ENCODE data around the gene CYP2J2.
A peak's percentile ranks its signal among the peaks of the same experiment; 100 is the strongest.
"Not testable (repeated sequence)": the region's sequence is repeated elsewhere in the genome, so short reads cannot be mapped to it uniquely, and the experiment has no call there.

Gene CYP2J2

GRCh38 chr1:59939393-59939792, 12.8 kb upstream of the CYP2J2 start:
- Mint-ChIP-seq H3K4me1 (ENCODE audit: low read depth) (no peaks in the 10 kb centered on the region), H3K27ac (no peak overlapping the region), H3K9me3 (peaks cover 11% of the 10 kb centered on the region), H3K27me3 (peaks cover 16% of the 10 kb centered on the region), H3K36me3 (ENCODE audit: low read depth) (no peaks in the 10 kb centered on the region), H3K4me3 (no peak overlapping the region)

GRCh38 chr1:59937636-59938210, 11.2 kb upstream of the CYP2J2 start:
- no peaks in the 10 kb centered on the region for H3K36me3 Mint-ChIP-seq (ENCODE audit: low read depth)
- no peak overlapping the region for H3K27ac Mint-ChIP-seq
- no peak overlapping the region for H3K4me3 Mint-ChIP-seq
- H3K9me3 Mint-ChIP-seq = peaks cover 11% of the 10 kb centered on the region
- H3K27me3 Mint-ChIP-seq = peaks cover 29% of the 10 kb centered on the region
- H3K4me1 Mint-ChIP-seq (ENCODE audit: low read depth) = no peaks in the 10 kb centered on the region

GRCh38 chr1:59936358-59936821, 9.8 kb upstream of the CYP2J2 start:
- Mint-ChIP-seq H3K36me3 (ENCODE audit: low read depth) (no peaks in the 10 kb centered on the region), H3K4me1 (ENCODE audit: low read depth) (no peaks in the 10 kb centered on the region), H3K27ac (no peak overlapping the region), H3K9me3 (peaks cover 11% of the 10 kb centered on the region), H3K4me3 (no peak overlapping the region), H3K27me3 (peaks cover 29% of the 10 kb centered on the region)

- Mint-ChIP-seq H3K9me3 (peaks cover 8% of the 10 kb centered on the region), H3K36me3 (ENCODE audit: low read depth) (no peaks in the 10 kb centered on the region), H3K4me1 (ENCODE audit: low read depth) (peaks cover 14% of the 10 kb centered on the region), H3K4me3 (no peak overlapping the region), H3K27me3 (peaks cover 57% of the 10 kb centered on the region), H3K27ac (no peak overlapping the region)
These were observed 2.4 kb upstream of the CYP2J2 start for GRCh38 chr1:59928996-59929395.

- no peak overlapping the region for H3K27ac Mint-ChIP-seq
- H3K4me1 Mint-ChIP-seq (ENCODE audit: low read depth) = peaks cover 14% of the 10 kb centered on the region
- peaks cover 14% of the 10 kb centered on the region for H3K9me3 Mint-ChIP-seq
- peaks cover 46% of the 10 kb centered on the region for H3K27me3 Mint-ChIP-seq
- H3K36me3 Mint-ChIP-seq (ENCODE audit: low read depth) = no peaks in the 10 kb centered on the region
- peak overlapping the region; percentile 84 for H3K4me3 Mint-ChIP-seq
These were observed 640 bp upstream of the CYP2J2 start for GRCh38 chr1:59927213-59927612.

- Mint-ChIP-seq H3K9me3 (peaks cover 14% of the 10 kb centered on the region), H3K4me3 (no peak overlapping the region), H3K4me1 (ENCODE audit: low read depth) (peaks cover 14% of the 10 kb centered on the region), H3K27me3 (peaks cover 34% of the 10 kb centered on the region), H3K36me3 (ENCODE audit: low read depth) (no peaks in the 10 kb centered on the region), H3K27ac (no peak overlapping the region)
These were observed 1.9 kb downstream of the CYP2J2 start for GRCh38 chr1:59924653-59925052.

GRCh38 chr1:59921258-59921899, 5.2 kb downstream of the CYP2J2 start:
- H3K4me3 Mint-ChIP-seq; H3K4me1 Mint-ChIP-seq (ENCODE audit: low read depth); H3K27ac Mint-ChIP-seq; H3K36me3 Mint-ChIP-seq (ENCODE audit: low read depth); H3K27me3 Mint-ChIP-seq: not testable (repeated sequence)
- peaks cover 14% of the 10 kb centered on the region for H3K9me3 Mint-ChIP-seq

- no peaks in the 10 kb centered on the region for H3K36me3 Mint-ChIP-seq (ENCODE audit: low read depth)
- no peaks in the 10 kb centered on the region for H3K4me1 Mint-ChIP-seq (ENCODE audit: low read depth)
- H3K9me3 Mint-ChIP-seq = peaks cover 9% of the 10 kb centered on the region
These were observed 6.8 kb downstream of the CYP2J2 start for GRCh38 chr1:59919746-59920145.

GRCh38 chr1:59917785-59918180, 8.8 kb downstream of the CYP2J2 start:
- Mint-ChIP-seq H3K4me1 (ENCODE audit: low read depth) (no peaks in the 10 kb centered on the region), H3K4me3 (no peak overlapping the region), H3K36me3 (ENCODE audit: low read depth) (no peaks in the 10 kb centered on the region), H3K9me3 (no peaks in the 10 kb centered on the region), H3K27ac (no peak overlapping the region), H3K27me3 (no peaks in the 10 kb centered on the region)

More at GRCh38 chr1:59919746-59920145, 6.8 kb downstream of the CYP2J2 start:
- Mint-ChIP-seq H3K4me3 (no peak overlapping the region), H3K27me3 (no peaks in the 10 kb centered on the region), H3K27ac (no peak overlapping the region)

GRCh38 chr1:59917026-59917784, 9.4 kb downstream of the CYP2J2 start:
- Mint-ChIP-seq H3K27me3 (no peaks in the 10 kb centered on the region), H3K4me3 (no peak overlapping the region), H3K9me3 (no peaks in the 10 kb centered on the region), H3K27ac (no peak overlapping the region), H3K36me3 (ENCODE audit: low read depth) (no peaks in the 10 kb centered on the region), H3K4me1 (ENCODE audit: low read depth) (no peaks in the 10 kb centered on the region)

GRCh38 chr1:59915516-59915915, 11.1 kb downstream of the CYP2J2 start:
- H3K4me1 Mint-ChIP-seq (ENCODE audit: low read depth) = no peaks in the 10 kb centered on the region
- H3K4me3 Mint-ChIP-seq = no peak overlapping the region
- H3K36me3 Mint-ChIP-seq (ENCODE audit: low read depth) = no peaks in the 10 kb centered on the region
- H3K27me3 Mint-ChIP-seq = no peaks in the 10 kb centered on the region
- no peak overlapping the region for H3K27ac Mint-ChIP-seq
- no peaks in the 10 kb centered on the region for H3K9me3 Mint-ChIP-seq

- H3K27me3 Mint-ChIP-seq; H3K36me3 Mint-ChIP-seq (ENCODE audit: low read depth); H3K4me3 Mint-ChIP-seq; H3K9me3 Mint-ChIP-seq; H3K27ac Mint-ChIP-seq; H3K4me1 Mint-ChIP-seq (ENCODE audit: low read depth): not testable (repeated sequence)
These were observed 11.7 kb downstream of the CYP2J2 start for GRCh38 chr1:59914791-59915286.

- H3K36me3 Mint-ChIP-seq (ENCODE audit: low read depth) = peaks cover 14% of the 10 kb centered on the region
These were observed 17.9 kb downstream of the CYP2J2 start for GRCh38 chr1:59908682-59909081.

GRCh38 chr1:59908084-59908483, 18.5 kb downstream of the CYP2J2 start:
- H3K36me3 Mint-ChIP-seq (ENCODE audit: low read depth) = peaks cover 14% of the 10 kb centered on the region
- no peak overlapping the region for H3K27ac Mint-ChIP-seq
- H3K27me3 Mint-ChIP-seq = no peaks in the 10 kb centered on the region
- H3K4me1 Mint-ChIP-seq (ENCODE audit: low read depth) = no peaks in the 10 kb centered on the region
- no peak overlapping the region for H3K4me3 Mint-ChIP-seq
- H3K9me3 Mint-ChIP-seq = no peaks in the 10 kb centered on the region

More at GRCh38 chr1:59908682-59909081, 17.9 kb downstream of the CYP2J2 start:
- Mint-ChIP-seq H3K27ac (no peak overlapping the region), H3K27me3 (no peaks in the 10 kb centered on the region), H3K4me1 (ENCODE audit: low read depth) (no peaks in the 10 kb centered on the region), H3K4me3 (no peak overlapping the region), H3K9me3 (no peaks in the 10 kb centered on the region)

- Mint-ChIP-seq H3K27ac (no peak overlapping the region), H3K9me3 (no peaks in the 10 kb centered on the region), H3K4me1 (ENCODE audit: low read depth) (no peaks in the 10 kb centered on the region), H3K36me3 (ENCODE audit: low read depth) (peaks cover 14% of the 10 kb centered on the region), H3K4me3 (no peak overlapping the region), H3K27me3 (no peaks in the 10 kb centered on the region)
These were observed 19.6 kb downstream of the CYP2J2 start for GRCh38 chr1:59906931-59907330.

Data from stimulated activated naive CD8-positive, alpha-beta T cell treated with anti-CD3 and anti-CD28 coated beads, Interleukin-15, Interleukin-2, amounts not matched to agents 100 ng/mL and 50 ng/mL, for 24 hours (primary cell).